ENCODE measurements around the gene FOCAD.

Gene FOCAD

DNA sequence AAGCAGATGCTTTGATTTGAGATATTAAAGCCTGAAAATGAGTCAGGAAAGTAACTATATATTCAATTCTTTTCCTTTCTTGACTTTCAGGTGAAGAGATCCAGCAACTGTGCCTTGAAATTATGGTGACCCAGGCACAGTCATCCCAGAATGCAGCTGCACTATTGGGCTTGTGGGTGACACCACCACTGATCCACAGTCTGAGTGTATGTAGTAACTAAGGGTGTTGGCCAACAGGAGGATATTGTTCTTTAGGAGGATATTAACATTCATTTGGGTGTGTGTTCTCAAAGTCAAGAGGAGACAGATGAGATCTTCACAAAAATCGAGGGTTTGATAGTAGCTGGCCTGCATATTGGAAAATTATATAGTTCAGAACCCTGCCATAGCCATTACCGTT, 294.2 kb downstream of the FOCAD start:
- Histone ChIP-seq H3K9me3 (ENCODE audit: control insufficient read depth, insufficient read depth, low read depth, low read length) (no peaks in the 10 kb centered on the region), H3K27ac (ENCODE audit: extremely low read depth, low read depth, low read length) (no peak overlapping the region), H3K4me3 (ENCODE audit: low read depth, low read length) (no peak overlapping the region), H3K4me1 (ENCODE audit: control insufficient read depth, insufficient read depth, low read length) (peaks cover 8% of the 10 kb centered on the region; the same call in 1 of the 2 replicates), H3K36me3 (ENCODE audit: control insufficient read depth in 2 of 2, insufficient read depth in 1 of 2, low read length in 2 of 2) (peaks cover 0 to 26% of the 10 kb centered on the region in 2 experiments; a peak in 2 of 3 replicates)
- ChIA-PET CTCF (no interaction called here), POLR2A (no interaction called here)
- no peak for TF ChIP-seq ZNF529 (tag by site-specific recombination; IDR thresholded peaks at IDR 0.05; ENCODE audit: insufficient replicate concordance)
- TF ChIP-seq MEIS1 (CRISPR knock-in tag; IDR thresholded peaks at IDR 0.05; ENCODE audit: borderline replicate concordance), result no peak
- TF ChIP-seq ZNF302 (tag by site-specific recombination; IDR thresholded peaks at IDR 0.05; ENCODE audit: low read depth), result no peak
- TF ChIP-seq ZNF223 (tag by site-specific recombination; IDR thresholded peaks at IDR 0.05), result no peak
- TF ChIP-seq, protein P1, sequence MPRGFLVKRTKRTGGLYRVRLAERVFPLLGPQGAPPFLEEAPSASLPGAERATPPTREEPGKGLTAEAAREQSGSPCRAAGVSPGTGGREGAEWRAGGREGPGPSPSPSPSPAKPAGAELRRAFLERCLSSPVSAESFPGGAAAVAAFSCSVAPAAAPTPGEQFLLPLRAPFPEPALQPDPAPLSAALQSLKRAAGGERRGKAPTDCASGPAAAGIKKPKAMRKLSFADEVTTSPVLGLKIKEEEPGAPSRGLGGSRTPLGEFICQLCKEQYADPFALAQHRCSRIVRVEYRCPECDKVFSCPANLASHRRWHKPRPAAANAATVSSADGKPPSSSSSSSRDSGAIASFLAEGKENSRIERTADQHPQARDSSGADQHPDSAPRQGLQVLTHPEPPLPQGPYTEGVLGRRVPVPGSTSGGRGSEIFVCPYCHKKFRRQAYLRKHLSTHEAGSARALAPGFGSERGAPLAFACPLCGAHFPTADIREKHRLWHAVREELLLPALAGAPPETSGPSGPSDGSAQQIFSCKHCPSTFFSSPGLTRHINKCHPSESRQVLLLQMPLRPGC (tag by site-specific recombination; IDR thresholded peaks at IDR 0.05), result no peak
- TF ChIP-seq WT1 (tag by site-specific recombination; IDR thresholded peaks at IDR 0.05), result no peak
- no peak for TF ChIP-seq ZNF121 (tag by site-specific recombination; IDR thresholded peaks at IDR 0.05)
- TF ChIP-seq ZNF335 (tag by site-specific recombination; conservative IDR thresholded peaks at IDR 0.05), result no peak

DNA sequence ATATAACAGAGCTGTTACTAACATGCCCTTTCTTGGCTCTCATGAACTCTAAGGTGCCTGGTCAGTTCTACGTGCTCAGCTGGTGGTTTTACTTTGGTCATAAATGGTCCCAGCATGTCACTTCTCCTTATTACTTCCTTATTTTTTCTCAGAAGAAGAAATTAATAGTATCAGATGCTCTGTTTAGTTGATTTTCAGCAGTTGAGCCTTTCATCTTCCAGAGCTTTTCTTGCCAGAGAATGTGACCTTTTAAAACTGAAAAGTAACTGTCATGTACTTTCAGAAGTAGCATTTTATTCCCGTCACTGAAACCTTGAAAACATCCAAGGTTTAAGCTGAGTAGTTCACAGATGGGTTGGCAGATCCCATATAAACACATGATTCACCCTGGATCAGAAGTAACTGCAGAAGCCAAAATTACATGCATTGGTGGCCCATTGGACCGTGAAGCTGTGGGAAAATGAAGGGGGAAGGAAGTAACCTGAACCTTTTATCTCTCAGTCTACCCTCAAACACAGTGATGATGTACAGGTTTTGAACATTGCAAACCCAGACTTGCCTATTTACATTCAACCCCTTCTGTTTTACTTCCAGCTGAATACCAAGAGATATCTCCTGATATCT, 296.9 kb downstream of the FOCAD start:
- Histone ChIP-seq H3K9me3 (ENCODE audit: control insufficient read depth, insufficient read depth, low read depth, low read length) (no peaks in the 10 kb centered on the region), H3K36me3 (ENCODE audit: control insufficient read depth in 2 of 2, insufficient read depth in 1 of 2, low read length in 2 of 2) (peaks cover 0 to 26% of the 10 kb centered on the region in 2 experiments; a peak in 2 of 3 replicates), H3K4me1 (ENCODE audit: control insufficient read depth, insufficient read depth, low read length) (peaks cover 8% of the 10 kb centered on the region; the same call in 1 of the 2 replicates), H3K4me3 (ENCODE audit: low read depth, low read length) (no peak overlapping the region), H3K27ac (ENCODE audit: extremely low read depth, low read depth, low read length) (no peak overlapping the region)
- ChIA-PET CTCF (interaction anchor here (0.6 to 1.1 kb wide), 3 partner anchors 24 to 355 kb away, joined by 3 read pairs; no protein-coding TSS in a partner anchor), POLR2A (no interaction called here)
- TF ChIP-seq ZNF776 (tag by site-specific recombination; IDR thresholded peaks at IDR 0.05; ENCODE audit: borderline replicate concordance), result no peak
- no peak for TF ChIP-seq ZNF48 (tag by site-specific recombination; IDR thresholded peaks at IDR 0.05)
- no peak for TF ChIP-seq IKZF3 (tag by site-specific recombination; IDR thresholded peaks at IDR 0.05)
- TF ChIP-seq ZNF777 (tag by site-specific recombination; IDR thresholded peaks at IDR 0.05; ENCODE audit: borderline replicate concordance), result no peak
- TF ChIP-seq, protein P2, sequence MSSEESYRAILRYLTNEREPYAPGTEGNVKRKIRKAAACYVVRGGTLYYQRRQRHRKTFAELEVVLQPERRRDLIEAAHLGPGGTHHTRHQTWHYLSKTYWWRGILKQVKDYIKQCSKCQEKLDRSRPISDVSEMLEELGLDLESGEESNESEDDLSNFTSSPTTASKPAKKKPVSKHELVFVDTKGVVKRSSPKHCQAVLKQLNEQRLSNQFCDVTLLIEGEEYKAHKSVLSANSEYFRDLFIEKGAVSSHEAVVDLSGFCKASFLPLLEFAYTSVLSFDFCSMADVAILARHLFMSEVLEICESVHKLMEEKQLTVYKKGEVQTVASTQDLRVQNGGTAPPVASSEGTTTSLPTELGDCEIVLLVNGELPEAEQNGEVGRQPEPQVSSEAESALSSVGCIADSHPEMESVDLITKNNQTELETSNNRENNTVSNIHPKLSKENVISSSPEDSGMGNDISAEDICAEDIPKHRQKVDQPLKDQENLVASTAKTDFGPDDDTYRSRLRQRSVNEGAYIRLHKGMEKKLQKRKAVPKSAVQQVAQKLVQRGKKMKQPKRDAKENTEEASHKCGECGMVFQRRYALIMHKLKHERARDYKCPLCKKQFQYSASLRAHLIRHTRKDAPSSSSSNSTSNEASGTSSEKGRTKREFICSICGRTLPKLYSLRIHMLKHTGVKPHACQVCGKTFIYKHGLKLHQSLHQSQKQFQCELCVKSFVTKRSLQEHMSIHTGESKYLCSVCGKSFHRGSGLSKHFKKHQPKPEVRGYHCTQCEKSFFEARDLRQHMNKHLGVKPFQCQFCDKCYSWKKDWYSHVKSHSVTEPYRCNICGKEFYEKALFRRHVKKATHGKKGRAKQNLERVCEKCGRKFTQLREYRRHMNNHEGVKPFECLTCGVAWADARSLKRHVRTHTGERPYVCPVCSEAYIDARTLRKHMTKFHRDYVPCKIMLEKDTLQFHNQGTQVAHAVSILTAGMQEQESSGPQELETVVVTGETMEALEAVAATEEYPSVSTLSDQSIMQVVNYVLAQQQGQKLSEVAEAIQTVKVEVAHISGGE (tag by site-specific recombination; conservative IDR thresholded peaks at IDR 0.05; ENCODE audit: low read depth), result no peak
- no peak for TF ChIP-seq PRDM1 (tag by site-specific recombination; IDR thresholded peaks at IDR 0.05)
- TF ChIP-seq, protein P3, sequence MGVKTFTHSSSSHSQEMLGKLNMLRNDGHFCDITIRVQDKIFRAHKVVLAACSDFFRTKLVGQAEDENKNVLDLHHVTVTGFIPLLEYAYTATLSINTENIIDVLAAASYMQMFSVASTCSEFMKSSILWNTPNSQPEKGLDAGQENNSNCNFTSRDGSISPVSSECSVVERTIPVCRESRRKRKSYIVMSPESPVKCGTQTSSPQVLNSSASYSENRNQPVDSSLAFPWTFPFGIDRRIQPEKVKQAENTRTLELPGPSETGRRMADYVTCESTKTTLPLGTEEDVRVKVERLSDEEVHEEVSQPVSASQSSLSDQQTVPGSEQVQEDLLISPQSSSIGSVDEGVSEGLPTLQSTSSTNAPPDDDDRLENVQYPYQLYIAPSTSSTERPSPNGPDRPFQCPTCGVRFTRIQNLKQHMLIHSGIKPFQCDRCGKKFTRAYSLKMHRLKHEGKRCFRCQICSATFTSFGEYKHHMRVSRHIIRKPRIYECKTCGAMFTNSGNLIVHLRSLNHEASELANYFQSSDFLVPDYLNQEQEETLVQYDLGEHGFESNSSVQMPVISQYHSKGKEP (tag by site-specific recombination; IDR thresholded peaks at IDR 0.05), result no peak
- TF ChIP-seq ZNF510 (tag by site-specific recombination; IDR thresholded peaks at IDR 0.05; ENCODE audit: insufficient replicate concordance), result no peak
- TF ChIP-seq, protein P4, sequence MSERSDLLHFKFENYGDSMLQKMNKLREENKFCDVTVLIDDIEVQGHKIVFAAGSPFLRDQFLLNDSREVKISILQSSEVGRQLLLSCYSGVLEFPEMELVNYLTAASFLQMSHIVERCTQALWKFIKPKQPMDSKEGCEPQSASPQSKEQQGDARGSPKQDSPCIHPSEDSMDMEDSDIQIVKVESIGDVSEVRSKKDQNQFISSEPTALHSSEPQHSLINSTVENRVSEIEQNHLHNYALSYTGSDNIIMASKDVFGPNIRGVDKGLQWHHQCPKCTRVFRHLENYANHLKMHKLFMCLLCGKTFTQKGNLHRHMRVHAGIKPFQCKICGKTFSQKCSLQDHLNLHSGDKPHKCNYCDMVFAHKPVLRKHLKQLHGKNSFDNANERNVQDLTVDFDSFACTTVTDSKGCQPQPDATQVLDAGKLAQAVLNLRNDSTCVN (tag by site-specific recombination; optimal IDR thresholded peaks at IDR 0.05), result no peak
- TF ChIP-seq ZNF274 (IDR thresholded peaks at IDR 0.05; ENCODE audit: low read length), result no peak
- TF ChIP-seq ZNF274 (tag by site-specific recombination; IDR thresholded peaks at IDR 0.05; ENCODE audit: borderline replicate concordance), result no peak
- TF ChIP-seq, protein P5, sequence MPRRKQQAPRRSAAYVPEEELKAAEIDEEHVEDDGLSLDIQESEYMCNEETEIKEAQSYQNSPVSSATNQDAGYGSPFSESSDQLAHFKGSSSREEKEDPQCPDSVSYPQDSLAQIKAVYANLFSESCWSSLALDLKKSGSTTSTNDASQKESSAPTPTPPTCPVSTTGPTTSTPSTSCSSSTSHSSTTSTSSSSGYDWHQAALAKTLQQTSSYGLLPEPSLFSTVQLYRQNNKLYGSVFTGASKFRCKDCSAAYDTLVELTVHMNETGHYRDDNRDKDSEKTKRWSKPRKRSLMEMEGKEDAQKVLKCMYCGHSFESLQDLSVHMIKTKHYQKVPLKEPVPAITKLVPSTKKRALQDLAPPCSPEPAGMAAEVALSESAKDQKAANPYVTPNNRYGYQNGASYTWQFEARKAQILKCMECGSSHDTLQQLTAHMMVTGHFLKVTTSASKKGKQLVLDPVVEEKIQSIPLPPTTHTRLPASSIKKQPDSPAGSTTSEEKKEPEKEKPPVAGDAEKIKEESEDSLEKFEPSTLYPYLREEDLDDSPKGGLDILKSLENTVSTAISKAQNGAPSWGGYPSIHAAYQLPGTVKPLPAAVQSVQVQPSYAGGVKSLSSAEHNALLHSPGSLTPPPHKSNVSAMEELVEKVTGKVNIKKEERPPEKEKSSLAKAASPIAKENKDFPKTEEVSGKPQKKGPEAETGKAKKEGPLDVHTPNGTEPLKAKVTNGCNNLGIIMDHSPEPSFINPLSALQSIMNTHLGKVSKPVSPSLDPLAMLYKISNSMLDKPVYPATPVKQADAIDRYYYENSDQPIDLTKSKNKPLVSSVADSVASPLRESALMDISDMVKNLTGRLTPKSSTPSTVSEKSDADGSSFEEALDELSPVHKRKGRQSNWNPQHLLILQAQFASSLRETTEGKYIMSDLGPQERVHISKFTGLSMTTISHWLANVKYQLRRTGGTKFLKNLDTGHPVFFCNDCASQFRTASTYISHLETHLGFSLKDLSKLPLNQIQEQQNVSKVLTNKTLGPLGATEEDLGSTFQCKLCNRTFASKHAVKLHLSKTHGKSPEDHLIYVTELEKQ (tag by site-specific recombination; IDR thresholded peaks at IDR 0.05; ENCODE audit: borderline replicate concordance), result no peak
- no peak for TF ChIP-seq ZNF138 (tag by site-specific recombination; IDR thresholded peaks at IDR 0.05; ENCODE audit: borderline replicate concordance)
- TF ChIP-seq ZNF239 (tag by site-specific recombination; IDR thresholded peaks at IDR 0.05), result no peak
- no peak for TF ChIP-seq ZNF10 (tag by site-specific recombination; IDR thresholded peaks at IDR 0.05)

All from HEK293 (cell line).